Chondrocyte (in vitro differentiated cells): ENCODE data around the gene ANKRD52. TPM values are rescaled to one million over a fixed set of nuclear protein-coding genes. Genes with fewer than 3 reads are reported as not detected.
A peak's percentile ranks its signal among the peaks of the same experiment; 100 is the strongest.

Experiments used
- DNase-seq: peaks from one replicate; pipeline ENCODE4 v3.0.0; 2021; ENCODE audit warnings: mixed read lengths, low spot score
- H3K27ac Mint-ChIP-seq: one replicate; pipeline ENCODE4 v1.8.0; 2021; ENCODE audit warnings: mild to moderate bottlenecking, moderate library complexity, mixed read lengths; ENCODE audit not compliant: unreplicated experiment
- H3K27me3 Mint-ChIP-seq: 2 replicates; pipeline ENCODE4 v1.8.0; 2021; ENCODE audit warnings: low read depth, mixed read lengths
- H3K36me3 Mint-ChIP-seq: 2 replicates; pipeline ENCODE4 v1.8.0; 2021; ENCODE audit warnings: low read depth, mixed read lengths
- H3K4me1 Mint-ChIP-seq: 2 replicates; pipeline ENCODE4 v1.8.0; 2021; ENCODE audit warnings: low read depth, mild to moderate bottlenecking, mixed read lengths
- H3K4me3 Mint-ChIP-seq: one replicate; pipeline ENCODE4 v1.8.0; 2021; ENCODE audit warnings: mild to moderate bottlenecking, moderate library complexity, mixed read lengths; ENCODE audit not compliant: unreplicated experiment
- H3K9me3 Mint-ChIP-seq: 2 replicates; pipeline ENCODE4 v1.8.0; 2021; ENCODE audit warnings: low read depth, mixed read lengths
- total RNA-seq: library from RNA; stranded (reverse); gene quantifications from 3 replicates; pipeline ENCODE4 v1.2.1, GENCODE V29; 2021
- TF ChIP-seq, protein P1 (sequence below): fragments of 200-600 bp; sonication (generic); IDR thresholded peaks from 2 replicates; pipeline ENCODE4 v1.5.0; 2021; ENCODE audit warnings: antibody characterized with exemption, mild to moderate bottlenecking, moderate library complexity

ANKRD52 gene
- total RNA-seq, 1 donor from 2014 or later, result 106 TPM

DNA sequence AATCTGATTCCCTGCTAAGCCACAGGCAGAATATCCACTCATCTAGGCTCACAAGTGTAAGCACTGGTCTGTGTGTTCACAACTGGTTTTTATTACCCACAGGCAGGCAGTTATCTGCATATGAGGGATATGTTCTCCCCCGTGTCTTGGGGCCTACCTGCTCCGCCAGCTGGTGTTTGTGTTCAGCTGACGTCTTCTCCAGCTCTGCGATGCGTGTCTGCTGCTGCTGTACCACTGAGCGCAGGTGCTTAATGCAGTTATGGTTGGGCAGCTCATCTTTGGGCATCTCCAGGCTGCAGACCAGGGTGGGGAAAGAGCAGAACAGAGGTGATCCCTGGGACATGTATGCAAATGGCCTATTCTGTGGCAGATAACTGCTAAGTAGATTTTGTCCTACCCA lies 50.2 kb downstream of the ANKRD52 start:
- TF ChIP-seq, protein P1, sequence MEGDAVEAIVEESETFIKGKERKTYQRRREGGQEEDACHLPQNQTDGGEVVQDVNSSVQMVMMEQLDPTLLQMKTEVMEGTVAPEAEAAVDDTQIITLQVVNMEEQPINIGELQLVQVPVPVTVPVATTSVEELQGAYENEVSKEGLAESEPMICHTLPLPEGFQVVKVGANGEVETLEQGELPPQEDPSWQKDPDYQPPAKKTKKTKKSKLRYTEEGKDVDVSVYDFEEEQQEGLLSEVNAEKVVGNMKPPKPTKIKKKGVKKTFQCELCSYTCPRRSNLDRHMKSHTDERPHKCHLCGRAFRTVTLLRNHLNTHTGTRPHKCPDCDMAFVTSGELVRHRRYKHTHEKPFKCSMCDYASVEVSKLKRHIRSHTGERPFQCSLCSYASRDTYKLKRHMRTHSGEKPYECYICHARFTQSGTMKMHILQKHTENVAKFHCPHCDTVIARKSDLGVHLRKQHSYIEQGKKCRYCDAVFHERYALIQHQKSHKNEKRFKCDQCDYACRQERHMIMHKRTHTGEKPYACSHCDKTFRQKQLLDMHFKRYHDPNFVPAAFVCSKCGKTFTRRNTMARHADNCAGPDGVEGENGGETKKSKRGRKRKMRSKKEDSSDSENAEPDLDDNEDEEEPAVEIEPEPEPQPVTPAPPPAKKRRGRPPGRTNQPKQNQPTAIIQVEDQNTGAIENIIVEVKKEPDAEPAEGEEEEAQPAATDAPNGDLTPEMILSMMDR, result no peak
- no peaks in the 10 kb centered on the region for H3K4me1 Mint-ChIP-seq
- H3K9me3 Mint-ChIP-seq, result no peaks in the 10 kb centered on the region
- no peak overlapping the region for H3K27ac Mint-ChIP-seq
- no peaks in the 10 kb centered on the region for H3K27me3 Mint-ChIP-seq
- H3K4me3 Mint-ChIP-seq, result no peak overlapping the region
- no peak for DNase-seq
- peaks cover 48% of the 10 kb centered on the region for H3K36me3 Mint-ChIP-seq

DNA sequence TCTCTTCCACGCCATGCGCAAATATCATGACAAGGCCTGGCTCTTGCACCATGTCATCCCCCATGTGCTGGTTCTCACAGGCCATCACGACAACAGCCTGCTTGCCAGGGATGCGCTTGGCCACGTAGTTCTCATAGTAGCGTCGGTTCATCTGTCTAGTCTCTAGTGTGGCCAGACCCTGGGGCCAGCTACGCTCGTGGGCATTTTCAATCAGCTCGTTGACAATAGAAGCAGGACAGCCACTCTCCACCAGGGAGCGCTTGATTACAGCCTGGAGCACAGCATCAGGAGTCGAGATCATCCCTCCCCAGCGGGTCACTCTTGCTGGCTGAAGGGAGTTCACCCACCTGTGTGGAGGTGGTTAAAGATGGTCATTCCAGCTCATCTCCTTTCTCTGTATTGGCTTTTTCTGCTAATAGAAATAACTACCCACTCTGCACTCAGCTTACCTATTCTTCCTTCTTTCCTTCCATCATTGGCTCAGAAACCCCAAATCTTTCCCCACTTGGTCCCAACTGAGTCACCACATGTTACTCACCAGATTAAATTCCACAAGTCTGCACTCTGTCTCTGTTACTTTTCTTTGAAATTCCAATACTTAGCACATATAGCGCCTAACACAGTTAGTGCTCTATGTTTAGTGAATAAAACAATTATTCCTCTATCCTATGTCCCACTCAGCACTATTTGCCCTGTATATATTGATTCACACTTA lies 51.6 kb downstream of the ANKRD52 start:
- Mint-ChIP-seq H3K4me1 (no peaks in the 10 kb centered on the region), H3K9me3 (no peaks in the 10 kb centered on the region), H3K36me3 (peaks cover 44% of the 10 kb centered on the region), H3K27me3 (no peaks in the 10 kb centered on the region), H3K4me3 (no peak overlapping the region), H3K27ac (no peak overlapping the region)
- DNase-seq, result no peak
- TF ChIP-seq, protein P1, result peak; percentile 76

DNA sequence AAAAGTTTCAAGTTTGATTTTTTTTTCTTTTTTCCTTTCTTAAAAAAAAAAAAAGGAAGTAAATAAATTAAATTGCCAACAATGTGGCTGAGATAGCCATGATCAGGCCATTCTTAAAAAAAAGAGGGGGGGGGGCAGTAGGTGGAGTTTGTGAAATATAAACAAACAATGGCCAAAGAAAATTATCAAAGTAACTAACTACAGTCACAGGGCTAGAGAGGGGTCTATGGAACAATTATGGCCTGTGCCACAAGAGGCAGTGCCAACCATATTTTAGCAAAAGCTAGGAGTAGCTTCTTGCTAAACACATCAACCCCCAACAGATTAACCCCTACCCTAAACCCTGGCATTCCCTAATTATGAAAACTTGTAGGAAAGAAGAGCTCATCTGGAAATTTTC lies 52.7 kb downstream of the ANKRD52 start:
- DNase-seq, result no peak
- Mint-ChIP-seq H3K27me3 (no peaks in the 10 kb centered on the region), H3K27ac (no peak overlapping the region), H3K4me1 (no peaks in the 10 kb centered on the region), H3K9me3 (no peaks in the 10 kb centered on the region), H3K36me3 (peaks cover 38% of the 10 kb centered on the region), H3K4me3 (no peak overlapping the region)
- TF ChIP-seq, protein P1, result peak; percentile 26

DNA sequence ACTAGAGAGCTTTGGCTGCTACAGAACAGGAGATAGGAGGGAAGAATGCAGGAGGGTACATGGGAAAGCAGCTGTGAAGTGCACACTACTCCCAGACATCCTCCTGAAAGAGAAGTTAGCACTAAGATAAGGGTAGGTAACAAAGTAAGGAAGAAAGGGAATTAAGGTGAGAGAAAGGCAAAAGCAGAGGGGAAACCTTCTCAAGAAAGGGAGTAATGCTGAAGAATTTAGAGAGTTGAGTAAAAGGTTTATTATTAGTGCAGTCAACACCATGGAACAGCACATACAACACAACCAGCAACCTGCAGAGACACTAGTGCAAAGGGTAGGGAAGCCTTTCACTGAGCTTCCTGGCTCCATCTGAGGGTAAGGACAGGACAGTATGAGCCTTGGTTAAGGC lies 53.9 kb downstream of the ANKRD52 start:
- no peak overlapping the region for H3K4me3 Mint-ChIP-seq

DNA sequence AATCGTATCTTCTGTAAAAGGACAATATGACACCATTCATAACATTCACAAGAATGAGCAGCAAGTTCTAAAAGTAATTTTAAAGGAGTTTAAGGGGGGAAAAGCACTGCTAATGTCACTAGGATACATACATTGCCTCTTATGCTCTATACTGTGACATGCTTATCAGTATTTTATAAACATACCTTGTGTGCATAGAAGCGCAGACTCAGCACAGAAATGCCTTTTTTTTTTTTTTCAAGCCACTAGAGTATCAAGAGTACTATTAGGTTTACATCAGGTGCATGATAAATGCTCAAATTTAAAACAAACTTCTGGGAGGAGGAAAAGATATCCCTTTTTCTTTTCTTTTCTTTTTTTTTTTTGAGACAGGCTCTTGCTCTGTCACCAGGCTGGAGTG lies 55.3 kb downstream of the ANKRD52 start:
- Mint-ChIP-seq H3K27ac (no peak overlapping the region), H3K9me3 (no peaks in the 10 kb centered on the region), H3K36me3 (peaks cover 27% of the 10 kb centered on the region), H3K27me3 (no peaks in the 10 kb centered on the region), H3K4me1 (peaks cover 6% of the 10 kb centered on the region), H3K4me3 (no peak overlapping the region)
- no peak for DNase-seq
- TF ChIP-seq, protein P1, result no peak

More for the DNA sequence above, 53.9 kb downstream of the ANKRD52 start:
- DNase-seq, result no peak
- TF ChIP-seq, protein P1, result no peak
- Mint-ChIP-seq H3K27ac (no peak overlapping the region), H3K27me3 (no peaks in the 10 kb centered on the region), H3K36me3 (peaks cover 31% of the 10 kb centered on the region), H3K9me3 (no peaks in the 10 kb centered on the region), H3K4me1 (no peaks in the 10 kb centered on the region)
